OCI-LY1 (cell line): ENCODE measurements around the gene ZNF275.

Experiments
- H2AFZ ChIP-seq: fragments of 200-600 bp; sonication (generic), shearing (Covaris generic); 2 replicates; pipeline ENCODE4 v1.6.0; 2014; ENCODE audit warnings: antibody characterized with exemption, mild to moderate bottlenecking, low read length
- H3F3A ChIP-seq: fragments of 200-600 bp; sonication (generic), shearing (Covaris generic); 2 replicates; pipeline ENCODE4 v1.6.0; 2014; ENCODE audit warnings: mild to moderate bottlenecking, antibody characterized with exemption, low read length, moderate library complexity; ENCODE audit not compliant: insufficient read depth
- H3K27ac ChIP-seq: fragments of 200-600 bp; sonication (generic); 2 replicates; pipeline ENCODE4 v1.5.1; 2014; ENCODE audit warnings: low read length, mixed run types, mild to moderate bottlenecking, low read depth; ENCODE audit not compliant: poor library complexity, severe bottlenecking
- H3K27me3 ChIP-seq: fragments of 200-600 bp; sonication (generic); 2 replicates; pipeline ENCODE4 v1.6.0; 2014; ENCODE audit warnings: antibody characterized with exemption, mild to moderate bottlenecking, low read length, moderate library complexity; ENCODE audit not compliant: insufficient read depth
- H3K36me3 ChIP-seq: fragments of 200-600 bp; sonication (generic); 2 replicates; pipeline ENCODE4 v1.6.1; 2014; ENCODE audit warnings: mild to moderate bottlenecking, antibody characterized with exemption, low read length, moderate library complexity, mixed read lengths; ENCODE audit not compliant: insufficient read depth
- H3K4me1 ChIP-seq: fragments of 200-600 bp; sonication (generic); 2 replicates; pipeline ENCODE4 v1.5.1; 2014; ENCODE audit warnings: mild to moderate bottlenecking, low read length, moderate library complexity; ENCODE audit not compliant: insufficient read depth, severe bottlenecking
- H3K4me2 ChIP-seq: fragments of 200-600 bp; sonication (generic), shearing (Covaris generic); 2 replicates; pipeline ENCODE4 v1.6.1; 2014; ENCODE audit warnings: low read length
- H3K4me3 ChIP-seq: fragments of 200-600 bp; sonication (generic); 2 replicates; pipeline ENCODE4 v1.5.1; 2014; ENCODE audit warnings: low read length, low read depth, mild to moderate bottlenecking, mixed read lengths; ENCODE audit not compliant: poor library complexity, severe bottlenecking
- H3K79me2 ChIP-seq: fragments of 200-600 bp; shearing (Covaris generic); 2 replicates; pipeline ENCODE4 v1.6.1; 2016; ENCODE audit warnings: mixed run types, low read length, mixed read lengths; ENCODE audit not compliant: insufficient read depth
- H3K9ac ChIP-seq: fragments of 200-600 bp; sonication (generic), shearing (Covaris generic); 2 replicates; pipeline ENCODE4 v1.6.1; 2014; ENCODE audit warnings: mild to moderate bottlenecking, low read length, mixed read lengths
- H3K9me2 ChIP-seq: fragments of 200-600 bp; sonication (generic), shearing (Covaris generic); 2 replicates; pipeline ENCODE4 v1.6.1; 2014; ENCODE audit warnings: low read depth, mild to moderate bottlenecking, low read length, mixed read lengths
- H3K9me3 ChIP-seq: fragments of 200-600 bp; shearing (Covaris generic); 2 replicates; pipeline ENCODE4 v1.6.1; 2014; ENCODE audit warnings: low read length, mixed read lengths
- H4K20me1 ChIP-seq: fragments of 200-600 bp; sonication (generic), shearing (Covaris generic); 2 replicates; pipeline ENCODE4 v1.6.0; 2016; ENCODE audit warnings: mild to moderate bottlenecking, low read length; ENCODE audit not compliant: insufficient read depth
- CTCF ChIP-seq: fragments of 200-600 bp; sonication (generic), shearing (Covaris generic); IDR thresholded peaks from 2 replicates; pipeline ENCODE4 v1.5.1; 2017; ENCODE audit warnings: mild to moderate bottlenecking, antibody characterized with exemption, low read length, moderate library complexity, mixed read lengths
- EZH2 ChIP-seq: fragments of 200-600 bp; sonication (generic), shearing (Covaris generic); IDR thresholded peaks from 2 replicates; pipeline ENCODE4 v1.8.0; 2017; ENCODE audit warnings: borderline replicate concordance, mixed run types, mild to moderate bottlenecking, antibody characterized with exemption, low read length, moderate library complexity, mixed read lengths

The ZNF275 gene

GRCh38 chrX:153392642-153393321 is 58.8 kb downstream of the ZNF275 start:
- H3K4me1 ChIP-seq = no peaks in the 10 kb centered on the region
- no peak for TF ChIP-seq EZH2
- no peak for TF ChIP-seq CTCF
- no peaks in the 10 kb centered on the region for H3K79me2 ChIP-seq
- H3K9ac ChIP-seq = no peak overlapping the region
- H3K4me3 ChIP-seq = no peak overlapping the region
- H3K4me2 ChIP-seq = no peak overlapping the region
- H3K9me2 ChIP-seq = no peaks in the 10 kb centered on the region
- no peak overlapping the region for H3K27ac ChIP-seq
- H3K36me3 ChIP-seq = no peaks in the 10 kb centered on the region
- no peaks in the 10 kb centered on the region for H3K27me3 ChIP-seq
- H2AFZ ChIP-seq = no peak overlapping the region
- no peaks in the 10 kb centered on the region for H4K20me1 ChIP-seq
- no peaks in the 10 kb centered on the region for H3K9me3 ChIP-seq
- no peaks in the 10 kb centered on the region for H3F3A ChIP-seq

- Histone ChIP-seq H3K4me1 (no peaks in the 10 kb centered on the region), H3K36me3 (no peaks in the 10 kb centered on the region), H3F3A (no peaks in the 10 kb centered on the region), H3K9me2 (no peaks in the 10 kb centered on the region), H2AFZ (no peak overlapping the region), H3K9ac (no peak overlapping the region), H3K4me3 (no peak overlapping the region), H3K27me3 (no peaks in the 10 kb centered on the region), H3K27ac (no peak overlapping the region), H3K4me2 (no peak overlapping the region), H4K20me1 (no peaks in the 10 kb centered on the region), H3K9me3 (no peaks in the 10 kb centered on the region), H3K79me2 (no peaks in the 10 kb centered on the region)
- TF ChIP-seq EZH2 = no peak
- no peak for TF ChIP-seq CTCF
Observed at GRCh38 chrX:153394612-153395011, 60.7 kb downstream of the ZNF275 start.

GRCh38 chrX:153395613-153396319 is 61.8 kb downstream of the ZNF275 start:
- no peak overlapping the region for H3K4me2 ChIP-seq
- no peaks in the 10 kb centered on the region for H3K79me2 ChIP-seq
- no peaks in the 10 kb centered on the region for H3K9me2 ChIP-seq
- no peaks in the 10 kb centered on the region for H3K9me3 ChIP-seq
- H3F3A ChIP-seq = no peaks in the 10 kb centered on the region
- no peak overlapping the region for H3K27ac ChIP-seq
- no peaks in the 10 kb centered on the region for H3K27me3 ChIP-seq
- no peaks in the 10 kb centered on the region for H3K36me3 ChIP-seq
- no peaks in the 10 kb centered on the region for H4K20me1 ChIP-seq
- H3K4me3 ChIP-seq = no peak overlapping the region
- TF ChIP-seq EZH2 (no peak), CTCF (no peak)
- no peaks in the 10 kb centered on the region for H3K4me1 ChIP-seq
- H2AFZ ChIP-seq = no peak overlapping the region
- H3K9ac ChIP-seq = no peak overlapping the region
